Common myeloid progenitor, CD34-positive (primary cell): Measurements from ENCODE around the gene IGFL1.
"Not testable (repeated sequence)": the region's sequence is repeated elsewhere in the genome, so short reads cannot be mapped to it uniquely, and the experiment has no call there.

Source experiments
- CTCF ChIA-PET: fragments of 350-600 bp; sonication (Branson Sonifier 250); formaldehyde crosslinking; loops from one replicate; lab custom pipeline; 2021; ENCODE audit warnings: antibody characterized with exemption; lab: Charles Lee
- POLR2A ChIA-PET: fragments of 350-600 bp; sonication (Branson Sonifier 250); formaldehyde crosslinking; loops from one replicate; lab custom pipeline; 2021; ENCODE audit warnings: antibody characterized with exemption; lab: Charles Lee
- DNase-seq, 3 donors: peaks; one replicate each; pipeline versions ENCODE4 v3.0.0 to v3.0.0-alpha.2; 2013
- H3K27ac ChIP-seq, 2 experiments: 1 replicate in 1 of 2; 2 replicates in 1 of 2; pipeline ENCODE4 v1.7.0; 2013; ENCODE audit warnings: inconsistent platforms in 2 of 2, low read length in 2 of 2, mild to moderate bottlenecking in 2 of 2, low read depth in 1 of 2, moderate library complexity in 1 of 2; ENCODE audit not compliant: severe bottlenecking in 2 of 2, insufficient read depth in 1 of 2, poor library complexity in 1 of 2
- H3K27me3 ChIP-seq, 5 experiments: replicated peaks in 2 of 5; 1 replicate in 3 of 5; 2 replicates in 2 of 5; pipeline versions ENCODE4 v1.6.1 to v1.7.0; 2013; ENCODE audit warnings: low read length in 4 of 5, mild to moderate bottlenecking in 2 of 5, moderate library complexity in 2 of 5, inconsistent platforms in 1 of 5; ENCODE audit not compliant: insufficient read depth in 5 of 5, control insufficient read depth in 4 of 5
- H3K36me3 ChIP-seq, 4 experiments: 1 replicate in 2 of 4; 2 replicates in 2 of 4; pipeline versions ENCODE4 v1.6.1 to v1.7.0; 2013; ENCODE audit warnings: low read length in 3 of 4, control low read depth in 1 of 4, mild to moderate bottlenecking in 1 of 4; ENCODE audit not compliant: control insufficient read depth in 4 of 4, insufficient read depth in 4 of 4
- H3K4me1 ChIP-seq, 4 experiments: 1 replicate in 3 of 4; 2 replicates in 1 of 4; pipeline versions ENCODE4 v1.6.1 to v1.7.1; 2013; ENCODE audit warnings: low read length in 3 of 4, mild to moderate bottlenecking in 3 of 4, control low read depth in 1 of 4, inconsistent platforms in 1 of 4, moderate library complexity in 1 of 4; ENCODE audit not compliant: control insufficient read depth in 4 of 4, insufficient read depth in 4 of 4; ENCODE audit errors: control extremely low read depth in 1 of 4
- H3K4me3 ChIP-seq, 7 experiments: 1 replicate in 4 of 7; 2 replicates in 3 of 7; pipeline versions ENCODE4 v1.5.1 to v1.7.0; 2013; ENCODE audit warnings: mild to moderate bottlenecking in 7 of 7, low read length in 6 of 7, moderate library complexity in 6 of 7, inconsistent platforms in 2 of 7, low read depth in 2 of 7, control low read depth in 1 of 7; ENCODE audit not compliant: insufficient read depth in 4 of 7, control insufficient read depth in 1 of 7; ENCODE audit errors: extremely low read depth in 1 of 7
- H3K9me3 ChIP-seq, 5 experiments: 1 replicate in 4 of 5; 2 replicates in 1 of 5; pipeline versions ENCODE4 v1.6.1 to v1.7.1; 2013; ENCODE audit warnings: low read length in 4 of 5, mild to moderate bottlenecking in 2 of 5, inconsistent platforms in 1 of 5, low read depth in 1 of 5, moderate library complexity in 1 of 5; ENCODE audit not compliant: control insufficient read depth in 4 of 5, insufficient read depth in 2 of 5; ENCODE audit errors: control extremely low read depth in 1 of 5
- WGBS: methylation state at CpG from one replicate; pipeline ENCODE4 v1.1.5; 2013; ENCODE audit not compliant: insufficient coverage; 5-methylcytosine and 5-hydroxymethylcytosine counted together

The IGFL1 gene

DNA sequence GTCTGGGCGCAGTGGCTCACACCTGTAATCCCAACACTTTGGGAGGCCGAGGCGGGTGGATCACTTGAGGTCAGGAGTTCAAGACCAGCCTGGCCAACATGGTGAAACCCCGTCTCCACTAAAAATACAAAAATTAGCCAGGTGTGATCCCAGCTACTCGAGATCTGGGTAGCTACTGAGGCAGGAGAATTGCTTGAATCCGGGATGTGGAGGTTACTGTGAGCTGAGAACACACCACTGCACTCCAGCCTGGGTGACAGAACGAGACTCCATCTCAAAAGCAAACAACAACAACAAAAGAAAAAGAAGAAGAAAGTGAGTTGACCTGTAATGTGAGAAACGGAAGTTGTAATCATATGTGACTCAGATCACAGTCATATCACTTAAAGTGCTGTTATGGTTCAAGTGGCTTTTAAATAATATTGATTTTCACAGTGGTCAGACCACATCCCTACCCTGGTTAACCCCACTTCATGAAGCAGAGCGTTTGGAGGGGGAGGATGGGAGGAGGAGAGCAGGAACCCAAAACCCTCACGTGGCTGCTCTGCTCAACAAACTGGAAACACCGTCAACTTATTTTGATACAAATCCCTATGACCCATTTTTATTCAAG is 33.2 kb downstream of the IGFL1 start:
- H3K4me1 ChIP-seq, H3K9me3 ChIP-seq, H3K27ac ChIP-seq, H3K36me3 ChIP-seq, H3K4me3 ChIP-seq, POLR2A ChIA-PET: not testable (repeated sequence)
- WGBS: 68% methylated on average over 5 of the region's 11 CpGs
- H3K27me3 ChIP-seq: peaks cover 0 to 58% (median 5%) of the 10 kb centered on the region in 5 experiments
- peak; percentile 60 to 86 (median 85) for DNase-seq
- CTCF ChIA-PET: interaction anchor here (1.1 to 4.5 kb wide), 2 partner anchors 182 to 185 kb away, joined by 3 to 31 read pairs; no protein-coding TSS in a partner anchor

DNA sequence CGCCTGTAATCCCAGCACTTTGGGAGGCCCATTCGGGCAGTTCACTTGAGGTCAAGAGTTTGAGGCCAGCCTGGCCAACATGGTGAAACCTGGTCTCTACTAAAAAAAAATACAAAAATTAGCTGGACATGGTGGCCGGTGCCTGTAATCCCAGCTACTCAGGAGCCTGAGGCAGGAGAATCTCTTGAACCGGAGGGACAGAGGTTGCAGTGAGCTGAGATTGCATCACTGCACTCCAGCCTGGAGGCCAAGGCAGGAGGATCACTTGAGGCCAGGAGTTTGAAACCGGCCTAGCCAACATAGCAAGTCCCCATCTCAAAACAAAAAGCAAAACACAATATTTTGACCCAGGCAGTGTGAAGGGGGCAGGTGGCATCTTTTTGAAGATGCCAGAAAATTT is 35.3 kb downstream of the IGFL1 start:
- H3K27ac ChIP-seq, H3K4me1 ChIP-seq, H3K4me3 ChIP-seq, DNase-seq, H3K9me3 ChIP-seq, POLR2A ChIA-PET, H3K36me3 ChIP-seq: not testable (repeated sequence)
- WGBS: 100% methylated on average over 4 of the region's 5 CpGs
- CTCF ChIA-PET: interaction anchor here (0.9 to 5.6 kb wide), 14 partner anchors 10 to 248 kb away, joined by 3 to 36 read pairs (median 4); no protein-coding TSS in a partner anchor
- peaks cover 0 to 54% (median 6%) of the 10 kb centered on the region in 5 experiments for H3K27me3 ChIP-seq

GRCh38 chr19:46265217-46265828 is 35.8 kb downstream of the IGFL1 start:
- CTCF ChIA-PET: interaction anchor here (0.8 to 5.6 kb wide), 16 partner anchors 10 to 249 kb away, joined by 3 to 36 read pairs (median 4); no protein-coding TSS in a partner anchor
- peaks cover 0 to 56% (median 10%) of the 10 kb centered on the region in 5 experiments for H3K27me3 ChIP-seq
- no peak overlapping the region for H3K4me3 ChIP-seq
- no peaks in the 10 kb centered on the region for H3K9me3 ChIP-seq
- no peak overlapping the region for H3K27ac ChIP-seq
- H3K36me3 ChIP-seq: no peaks in the 10 kb centered on the region
- POLR2A ChIA-PET: no interaction called here
- peaks cover 0 to 2% (median 0%) of the 10 kb centered on the region in 4 experiments for H3K4me1 ChIP-seq
- WGBS: 22% methylated on average over 9 of the region's 10 CpGs
- DNase-seq: peak; percentile 78 to 89 (median 86)

- ChIA-PET POLR2A (no interaction called here), CTCF (interaction anchor here (1.5 to 5.6 kb wide), 2 partner anchors 181 to 241 kb away, joined by 4 to 36 read pairs; no protein-coding TSS in a partner anchor)
- no peak for DNase-seq
- Histone ChIP-seq H3K36me3 (no peaks in the 10 kb centered on the region), H3K9me3 (no peaks in the 10 kb centered on the region), H3K27ac (no peak overlapping the region), H3K4me3 (no peak overlapping the region), H3K4me1 (no peaks in the 10 kb centered on the region), H3K27me3 (peaks cover 3 to 54% (median 19%) of the 10 kb centered on the region in 5 experiments)
- no CpG with 5 or more reads among the region's 7 CpGs for WGBS
Measured at GRCh38 chr19:46269101-46269500, 39.6 kb downstream of the IGFL1 start.

- Histone ChIP-seq H3K4me1 (no peaks in the 10 kb centered on the region), H3K27me3 (peaks cover 3 to 52% (median 19%) of the 10 kb centered on the region in 5 experiments), H3K4me3 (no peak overlapping the region), H3K36me3 (no peaks in the 10 kb centered on the region), H3K9me3 (no peaks in the 10 kb centered on the region), H3K27ac (no peak overlapping the region)
- POLR2A ChIA-PET: no interaction called here
- DNase-seq: no peak
- CTCF ChIA-PET: interaction anchor here (1.1 kb wide), 2 partner anchors 9 to 18 kb away, joined by 3 read pairs; no protein-coding TSS in a partner anchor
- WGBS: 36% methylated on average over 11 of the region's 17 CpGs
Measured at GRCh38 chr19:46270521-46271256, 41.1 kb downstream of the IGFL1 start.

- Histone ChIP-seq H3K4me3 (no peak overlapping the region), H3K9me3 (no peaks in the 10 kb centered on the region), H3K36me3 (no peaks in the 10 kb centered on the region), H3K4me1 (no peaks in the 10 kb centered on the region), H3K27ac (no peak overlapping the region), H3K27me3 (peaks cover 3 to 47% (median 19%) of the 10 kb centered on the region in 5 experiments)
- 61% methylated on average over 6 of the region's 8 CpGs for WGBS
- no peak for DNase-seq
- POLR2A ChIA-PET: no interaction called here
- CTCF ChIA-PET: interaction anchor here (0.9 kb wide), 1 partner anchor 9 kb away, joined by 3 read pairs; no protein-coding TSS in a partner anchor
Measured at GRCh38 chr19:46271481-46272197, 42.1 kb downstream of the IGFL1 start.
